HG03469 (cell line): ENCODE measurements around the gene TBL3.
"Not testable (repeated sequence)": the region's sequence is repeated elsewhere in the genome, so short reads cannot be mapped to it uniquely, and the experiment has no call there.

Experiments
- ATAC-seq: cut with Tn5 transposase; IDR thresholded peaks from one replicate; pipeline ENCODE4 v1.9.1; 2021; ENCODE audit warnings: mild to moderate bottlenecking, moderate library complexity, moderate number of reproducible peaks; ENCODE audit not compliant: unreplicated experiment

The TBL3 gene

DNA sequence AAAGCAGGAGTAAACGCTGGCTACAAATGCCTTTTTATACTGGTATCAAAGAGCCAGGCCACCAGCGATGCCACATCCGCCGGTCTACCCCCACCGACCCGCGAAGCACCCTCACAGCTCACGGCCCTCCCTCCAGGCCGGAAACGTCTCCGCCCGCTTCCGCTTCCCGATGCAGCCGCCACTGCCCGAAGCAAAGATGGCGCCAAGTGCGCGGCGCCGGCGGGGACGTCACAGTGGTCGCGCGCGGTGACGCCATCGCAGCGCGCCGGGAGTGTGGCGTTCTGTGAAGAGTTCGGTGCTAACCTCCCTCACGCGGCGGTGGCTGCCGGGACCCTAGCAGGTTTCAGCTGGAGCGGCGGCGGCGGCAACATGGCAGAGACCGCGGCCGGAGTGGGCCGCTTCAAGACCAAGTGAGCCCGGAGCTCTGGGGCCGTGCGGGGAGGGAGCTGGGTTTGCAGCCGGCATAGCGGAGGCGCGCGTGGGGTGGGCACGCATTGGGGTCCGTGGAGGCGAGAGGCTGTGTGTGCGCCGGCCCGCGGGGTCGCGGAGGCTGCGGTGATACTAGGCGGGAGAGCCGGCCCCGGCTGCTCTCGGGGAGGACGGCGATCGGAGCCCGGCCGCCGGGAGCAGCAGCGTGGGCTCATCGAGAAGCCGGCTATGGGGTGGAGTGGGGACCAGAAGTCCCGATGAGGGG is at the start of gene TBL3:
TSS of gene TBL3 (plus strand) at position 258 of the 694 bp plus-strand sequence. CDS start at position 370, 112 bp downstream.
- ATAC-seq, result peak; percentile 66

DNA sequence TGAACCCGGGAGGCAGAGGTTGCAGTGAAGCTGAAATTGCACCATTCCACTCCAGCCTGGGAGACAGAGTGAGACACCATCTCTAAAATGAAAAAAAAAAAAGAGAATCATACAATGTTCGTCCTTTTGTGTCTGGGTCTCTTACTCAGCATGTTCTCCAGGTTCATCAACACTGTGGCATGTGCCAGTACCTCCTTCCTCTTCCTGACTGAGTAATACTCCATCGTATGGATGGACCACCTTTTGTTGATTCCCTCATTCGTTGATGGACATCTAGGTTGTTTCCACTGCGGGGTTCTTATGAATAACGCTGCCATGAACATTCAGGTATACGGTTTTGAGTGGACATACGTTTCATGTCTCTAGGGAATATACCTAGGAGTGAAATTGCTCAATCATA is 49.5 kb upstream of the TBL3 start:
- ATAC-seq, result no peak

DNA sequence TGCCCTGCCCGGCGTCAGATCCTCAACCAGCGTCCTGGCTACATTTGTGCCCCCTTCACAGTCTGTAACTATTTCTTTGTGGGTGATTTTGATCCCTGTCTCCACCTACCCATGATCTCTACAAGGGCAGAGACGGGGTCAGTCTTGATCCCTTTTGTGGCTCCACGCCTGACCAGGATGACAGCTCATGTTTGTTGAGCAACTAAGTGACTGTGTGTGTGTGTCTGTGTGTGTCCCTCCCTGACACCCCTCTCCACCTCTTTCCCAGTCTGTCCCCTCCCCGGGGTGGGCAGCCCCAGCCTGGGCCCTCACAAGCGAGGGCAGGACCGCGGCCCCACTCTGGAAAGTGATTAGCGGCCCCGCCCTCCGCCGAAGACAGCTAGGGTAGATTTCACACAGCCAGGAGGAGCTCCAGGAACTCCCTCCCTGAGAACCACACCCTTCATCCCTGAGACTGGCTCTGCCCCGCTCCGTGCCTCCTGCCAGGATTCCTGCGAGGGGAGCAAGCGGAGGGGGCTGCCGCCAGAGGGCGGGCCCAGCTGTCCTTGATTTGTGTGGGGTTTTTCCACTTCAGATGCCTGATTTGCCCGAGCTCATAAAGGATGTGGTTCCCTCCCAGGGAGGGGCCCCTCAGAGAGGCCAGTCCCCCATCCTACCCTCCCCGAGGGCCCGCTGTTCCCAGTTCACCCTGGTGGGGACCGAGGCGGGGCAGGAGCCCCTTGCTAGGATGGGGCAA is 48.4 kb upstream of the TBL3 start:
- ATAC-seq, result no peak

DNA sequence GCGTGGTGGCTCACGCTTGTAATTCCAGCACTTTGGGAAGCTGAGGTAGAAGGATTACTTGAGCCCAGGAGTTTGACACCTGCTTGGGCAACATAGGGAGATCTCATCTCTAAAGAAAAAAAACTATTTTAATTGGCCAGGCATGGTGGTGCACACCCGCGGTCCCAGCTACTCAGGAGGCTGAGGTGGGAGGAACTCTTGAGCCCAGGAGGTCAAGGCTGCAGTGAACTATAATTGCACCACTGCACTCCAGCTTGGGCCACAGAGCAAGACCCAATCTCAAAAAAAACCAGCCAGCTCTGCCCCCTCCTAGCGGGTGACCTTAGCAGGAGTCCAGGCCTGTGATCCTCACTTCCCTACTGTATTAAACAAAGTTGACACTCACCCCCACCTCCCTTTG is 47.8 kb upstream of the TBL3 start:
- no peak for ATAC-seq

DNA sequence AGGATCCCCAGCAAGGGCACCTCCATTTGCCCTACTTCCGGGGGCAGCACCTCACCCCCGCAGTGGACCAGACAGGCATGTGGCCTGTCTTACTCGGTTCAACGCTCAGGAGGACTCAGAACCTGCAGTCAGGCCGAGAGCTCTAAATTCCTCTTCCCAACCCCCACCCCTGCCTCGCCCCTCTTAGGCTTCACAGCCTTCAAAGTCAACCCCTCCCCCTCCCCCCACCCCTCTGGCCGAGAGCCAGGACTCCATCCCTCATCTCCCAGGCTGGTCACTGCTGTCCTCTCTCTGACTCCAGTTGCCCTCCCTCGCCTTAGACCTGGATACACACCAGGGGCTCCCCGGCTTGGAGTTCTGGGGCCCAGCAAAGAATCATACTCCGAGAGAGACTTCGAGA is 45.6 kb upstream of the TBL3 start:
- ATAC-seq, result no peak

DNA sequence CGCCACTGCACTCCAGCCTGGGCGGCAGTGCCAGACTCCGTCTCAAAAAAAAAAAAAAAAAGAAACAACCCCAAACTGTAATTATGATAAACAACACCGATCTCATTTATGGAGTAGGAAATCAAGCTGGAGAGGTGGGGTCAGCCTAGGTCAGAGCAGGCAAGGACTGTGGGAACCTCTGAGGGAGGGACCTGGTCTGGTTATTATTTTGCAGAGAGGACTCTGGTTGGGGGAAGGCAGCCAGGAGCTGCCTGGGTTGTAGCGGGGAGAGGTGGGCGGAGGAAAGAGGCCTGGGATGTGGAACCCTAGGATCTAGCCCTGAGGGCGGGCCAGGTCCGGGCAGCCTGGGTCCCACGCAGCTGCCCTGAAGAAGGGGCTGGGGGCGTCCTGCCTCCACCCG is 42.7 kb upstream of the TBL3 start:
- ATAC-seq, result no peak

DNA sequence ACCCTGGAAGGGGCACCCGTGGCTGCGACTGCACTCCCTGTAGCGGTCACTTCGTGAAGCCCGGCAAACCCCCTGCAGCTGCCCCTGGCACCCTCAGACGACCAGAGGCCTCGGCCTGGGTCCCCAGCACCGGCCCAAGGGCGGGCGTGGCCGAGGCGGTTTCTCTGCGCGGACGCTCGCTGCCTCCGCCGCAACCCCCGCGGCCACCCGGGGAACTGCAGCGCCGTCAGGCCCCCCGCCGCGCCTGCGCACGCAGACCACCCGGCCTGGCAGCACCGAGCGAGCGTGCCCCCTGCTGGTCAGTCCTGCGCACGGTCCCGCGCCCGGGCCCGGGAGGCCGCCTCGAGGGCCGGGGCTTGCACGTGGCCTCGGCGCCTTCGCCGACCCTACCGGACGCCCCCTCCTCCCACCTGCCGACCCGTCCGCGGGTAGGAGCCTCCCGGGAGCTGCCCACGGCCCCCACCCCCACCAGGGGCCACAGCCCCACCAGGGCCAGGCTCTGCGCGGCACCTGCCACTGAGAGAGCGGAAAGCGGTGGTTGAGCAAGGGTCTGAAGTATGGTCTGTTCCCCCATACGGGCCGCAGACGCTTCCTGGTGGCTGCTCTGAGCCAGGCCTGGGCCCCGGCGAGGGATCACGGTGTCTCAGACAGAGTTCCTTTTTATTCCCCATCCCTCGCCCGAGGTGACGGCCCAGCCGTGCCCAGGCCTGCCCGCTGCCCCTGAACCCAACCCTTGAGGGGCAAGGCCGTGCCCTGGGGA is 42.1 kb upstream of the TBL3 start:
- ATAC-seq, result peak; percentile 78

DNA sequence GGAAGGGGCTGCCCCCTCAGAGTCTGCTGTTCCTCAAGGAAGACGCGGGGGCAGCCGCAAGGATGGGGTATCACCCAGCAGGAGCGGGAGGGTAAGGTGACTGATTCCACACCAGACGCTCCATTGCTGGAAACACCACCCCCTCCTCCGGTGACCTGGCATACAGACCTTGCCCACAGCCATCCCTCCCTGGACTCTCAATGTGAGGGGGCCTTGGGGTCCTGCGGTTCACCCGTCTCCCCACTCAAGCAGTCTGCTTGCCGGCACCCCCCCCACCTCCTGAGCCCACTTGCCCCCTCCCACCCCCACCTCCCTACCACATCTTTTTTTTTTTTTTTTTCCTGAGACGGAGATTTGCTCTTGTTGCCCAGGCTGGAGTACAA is 41.5 kb upstream of the TBL3 start:
- ATAC-seq, result no peak

DNA sequence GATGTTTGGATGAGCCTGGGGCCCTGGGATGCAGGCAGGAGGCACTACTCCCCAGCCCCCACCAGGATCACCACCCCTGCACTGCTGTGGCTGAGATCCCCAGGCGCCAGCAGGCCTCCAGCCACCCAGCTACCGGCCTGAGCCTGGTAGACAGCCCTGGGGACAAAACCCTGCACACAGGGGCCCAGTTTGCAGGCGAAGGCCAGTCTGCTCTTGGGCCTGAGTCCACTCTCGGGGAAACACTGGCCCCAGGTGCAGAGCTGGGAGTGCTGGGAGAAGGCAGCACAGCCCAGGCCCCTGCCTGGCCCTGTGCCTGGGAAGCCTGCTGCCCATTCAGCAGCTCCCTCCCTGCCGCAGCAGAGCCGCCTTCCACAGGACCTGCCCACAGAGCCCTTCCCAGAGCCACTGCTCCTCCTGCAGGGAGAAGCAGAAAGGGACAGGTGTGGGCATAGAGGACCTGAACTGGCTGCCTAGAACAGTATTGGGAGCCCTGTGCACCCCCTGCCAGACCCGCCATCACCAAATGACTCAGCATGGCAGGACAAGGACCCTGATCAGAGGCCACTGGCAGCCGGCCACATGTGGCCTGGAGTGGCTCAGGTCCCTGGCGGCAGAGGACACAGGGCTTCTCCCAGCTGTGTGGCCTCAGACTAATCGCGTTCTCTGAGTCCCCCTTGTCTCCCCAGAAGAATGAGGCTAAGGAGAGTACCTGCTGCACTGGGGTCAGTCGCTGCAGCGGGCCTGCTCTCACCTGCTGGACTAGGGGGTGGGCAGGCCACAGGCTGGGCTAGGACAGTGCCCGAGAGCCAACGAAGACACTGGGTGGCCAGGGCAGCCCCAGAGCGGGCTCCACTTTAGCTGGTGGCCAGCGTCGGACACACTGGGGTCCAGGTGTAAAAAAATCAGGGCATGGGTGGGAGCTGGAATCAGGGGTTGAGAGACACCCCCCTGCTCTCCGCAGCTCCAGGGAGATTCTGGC is 39.5 kb upstream of the TBL3 start:
- no peak for ATAC-seq

DNA sequence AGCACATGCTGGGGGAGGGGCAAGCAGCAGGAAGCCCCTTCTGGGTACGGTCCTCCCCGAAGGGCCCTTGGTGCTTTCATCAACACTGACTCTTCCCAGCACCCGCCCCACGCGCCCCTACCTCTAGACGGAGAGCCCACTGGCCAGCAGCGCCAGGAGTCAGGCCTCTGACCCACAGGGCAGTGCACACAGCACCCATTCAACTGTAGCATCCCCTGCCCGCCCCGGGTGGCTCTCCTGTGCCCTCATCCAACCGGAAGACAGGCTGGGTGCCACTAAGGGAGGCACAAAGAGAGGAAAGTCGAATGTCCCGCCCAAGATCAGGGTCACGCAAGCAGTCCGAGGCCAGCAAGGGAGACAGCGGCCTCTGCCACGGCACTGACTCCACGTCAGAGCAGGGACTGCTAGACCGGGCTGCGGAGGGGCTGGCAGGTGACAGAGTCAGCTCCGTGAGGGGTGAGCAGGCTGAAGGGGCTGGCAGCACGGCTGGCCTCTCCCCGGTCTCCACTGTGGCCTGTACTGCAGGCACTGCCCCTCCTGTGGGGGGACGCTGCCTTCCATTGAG is 38.7 kb upstream of the TBL3 start:
- ATAC-seq, result no peak

DNA sequence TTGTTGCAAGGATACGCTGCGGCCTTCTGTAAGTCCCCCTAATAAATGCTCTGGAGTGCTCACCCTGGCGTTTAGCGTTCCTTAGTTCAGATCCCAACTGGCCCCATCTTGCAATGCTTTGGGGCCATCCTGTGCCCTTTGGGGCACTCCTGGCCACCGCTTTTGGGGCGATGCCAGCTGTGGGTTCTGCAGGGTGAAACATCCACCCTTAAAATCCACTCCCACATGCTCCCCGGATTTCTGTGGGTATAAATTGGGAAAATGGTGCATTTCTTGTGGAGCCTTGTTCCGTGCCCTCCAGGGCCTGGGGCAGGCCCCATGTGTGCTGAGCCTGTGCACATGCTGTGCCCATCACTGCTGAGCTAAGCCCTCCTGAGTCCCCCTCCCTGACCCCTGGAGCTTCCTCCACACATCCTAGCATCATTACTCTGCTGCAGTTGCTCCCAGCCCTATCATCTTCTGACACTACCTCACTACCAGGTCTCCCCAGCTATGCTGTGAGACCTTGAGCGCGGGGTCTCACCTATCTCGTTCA is 34.8 kb upstream of the TBL3 start:
- ATAC-seq, result no peak

DNA sequence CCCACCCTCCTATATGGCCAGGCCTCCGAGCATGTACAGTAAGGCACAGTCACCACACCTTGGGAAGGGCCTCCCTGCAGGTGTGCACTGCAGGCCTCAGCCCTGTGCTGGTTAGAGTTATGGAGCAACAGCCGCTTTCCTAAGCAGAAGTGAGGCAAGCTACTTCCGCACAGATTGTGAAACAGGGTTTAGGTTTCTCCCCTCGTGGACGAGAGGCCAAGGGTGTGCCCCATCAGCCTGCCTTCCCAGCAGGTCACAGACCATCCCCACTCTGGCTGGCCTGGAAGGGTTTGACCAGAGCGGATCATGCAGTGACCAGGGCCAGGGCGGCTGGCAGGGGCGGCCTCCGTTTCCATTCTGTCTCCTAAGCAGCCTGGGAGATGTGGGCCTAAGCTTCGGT is 33.5 kb upstream of the TBL3 start:
- ATAC-seq, result no peak

DNA sequence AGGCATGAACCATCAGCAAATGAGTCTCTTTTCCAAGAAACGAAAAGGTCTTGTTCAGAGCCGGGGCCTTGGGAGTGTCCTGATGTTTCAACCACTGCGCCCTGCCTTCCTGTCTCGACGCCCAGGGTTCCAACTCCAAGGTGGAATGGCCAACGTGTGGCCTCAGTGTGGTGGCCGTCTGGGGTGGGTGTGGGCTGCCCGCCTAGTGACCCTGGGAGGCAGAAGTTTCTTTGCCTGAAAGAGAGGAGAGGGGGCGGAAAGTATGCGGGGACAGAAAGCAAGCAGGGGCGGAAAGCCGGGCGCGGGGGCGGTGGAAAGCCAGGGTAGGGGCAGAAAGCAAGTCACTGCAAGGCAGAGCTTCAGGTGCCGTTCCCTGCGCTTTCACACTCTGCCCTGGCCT is 32.9 kb upstream of the TBL3 start:
- ATAC-seq, result no peak

DNA sequence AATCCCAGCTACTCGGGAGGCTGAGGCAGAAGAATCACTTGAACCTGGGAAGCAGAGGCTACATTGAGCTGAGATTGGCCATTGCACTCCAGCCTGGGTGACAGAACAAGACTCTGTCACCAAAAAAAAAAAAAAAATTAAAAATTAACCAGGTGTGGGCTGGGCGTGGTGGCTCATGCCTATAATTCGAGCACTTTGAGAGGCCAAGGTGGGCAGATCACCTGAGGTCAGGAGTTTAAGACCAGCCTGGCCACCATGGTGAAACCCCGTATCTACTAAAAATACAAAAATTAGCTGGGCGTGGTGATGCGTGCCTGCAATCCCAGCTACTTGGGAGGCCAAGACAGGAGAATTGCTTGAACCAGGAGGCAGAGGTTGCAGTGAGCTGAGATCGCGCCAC is 32.0 kb upstream of the TBL3 start:
- not testable (repeated sequence) for ATAC-seq

DNA sequence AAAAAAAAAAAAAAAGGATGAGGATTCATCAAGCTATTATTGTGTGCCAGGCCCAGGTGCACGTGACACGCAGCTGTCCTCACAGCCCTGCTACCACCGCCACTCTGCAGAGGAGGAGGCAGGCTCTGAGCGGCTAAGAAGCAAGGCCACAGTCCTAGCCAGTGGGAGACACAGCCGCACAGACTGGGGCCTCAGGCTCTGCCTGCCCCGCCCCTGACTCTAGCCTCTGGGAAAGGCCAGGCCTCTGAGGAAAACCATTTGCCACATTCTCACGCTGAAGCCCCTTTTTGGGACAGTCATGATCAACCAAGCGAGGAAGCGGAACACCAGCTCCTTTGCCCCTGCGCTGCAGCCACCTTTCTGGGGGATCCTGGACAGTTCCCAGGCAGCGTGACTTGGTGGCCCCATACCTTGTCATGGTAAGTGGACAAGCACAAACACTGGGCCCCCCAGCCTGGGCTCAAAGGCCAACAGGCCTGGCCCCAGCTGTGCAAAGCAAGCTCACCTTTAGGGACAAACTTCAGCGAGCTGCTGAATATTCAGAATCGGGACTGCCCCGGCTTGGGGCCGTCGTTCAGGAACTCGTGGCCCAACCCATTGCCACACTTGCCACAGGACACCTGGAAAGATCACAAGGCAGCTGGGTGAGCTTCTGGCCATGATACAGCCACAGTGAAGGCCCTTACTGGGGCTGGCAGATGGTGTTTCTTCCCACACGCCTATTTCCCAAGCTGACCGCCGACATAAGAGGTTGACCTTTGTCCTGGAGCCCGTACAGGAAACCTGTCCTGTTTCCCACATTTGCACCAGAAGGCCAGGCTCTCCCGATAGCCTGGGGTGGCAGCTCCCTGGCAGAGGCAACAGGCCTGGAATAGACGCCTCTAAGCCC is 31.3 kb upstream of the TBL3 start:
- no peak for ATAC-seq

DNA sequence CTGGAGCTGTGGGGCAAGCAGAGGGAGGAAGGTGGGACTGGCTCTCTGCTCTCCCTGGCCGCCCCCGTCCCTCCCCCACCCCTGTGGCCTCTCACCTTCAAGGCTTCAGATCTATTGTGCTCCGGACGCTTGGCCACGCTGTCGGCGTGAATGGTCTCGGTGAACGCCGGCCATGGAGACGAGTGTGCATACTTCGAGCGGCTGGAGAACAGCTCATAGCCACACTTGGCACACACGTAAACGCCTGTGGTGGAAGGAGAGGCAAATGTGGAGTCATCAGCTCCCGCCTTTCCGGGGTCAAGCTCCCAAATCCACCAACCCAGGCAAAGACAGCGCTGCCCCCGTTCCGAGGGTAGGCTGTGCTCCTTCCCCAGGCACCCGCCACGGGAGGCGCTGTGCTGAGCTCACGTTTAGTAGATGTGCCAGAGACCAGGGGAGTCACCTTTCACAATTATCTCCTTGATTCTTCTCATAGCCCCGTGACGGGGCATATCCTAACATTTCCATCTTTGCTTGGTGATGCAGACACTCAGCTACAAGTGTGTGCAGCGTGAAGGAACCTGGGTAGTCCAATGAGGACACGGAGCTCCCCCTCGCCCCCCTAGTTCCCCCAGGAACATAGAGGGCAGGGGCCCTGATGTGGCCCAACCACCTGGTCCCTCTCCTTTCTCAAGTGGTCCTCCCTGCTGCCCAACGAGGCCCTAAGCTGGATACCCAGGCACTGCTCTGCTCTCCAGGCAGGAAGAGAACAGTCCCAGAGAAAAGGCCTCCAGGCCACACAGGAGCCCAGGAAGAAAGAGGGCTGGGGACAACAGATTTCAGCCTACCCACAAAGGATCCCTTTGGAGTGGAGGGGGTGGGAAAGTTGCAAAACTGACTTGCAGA is 30.4 kb upstream of the TBL3 start:
- ATAC-seq, result no peak

DNA sequence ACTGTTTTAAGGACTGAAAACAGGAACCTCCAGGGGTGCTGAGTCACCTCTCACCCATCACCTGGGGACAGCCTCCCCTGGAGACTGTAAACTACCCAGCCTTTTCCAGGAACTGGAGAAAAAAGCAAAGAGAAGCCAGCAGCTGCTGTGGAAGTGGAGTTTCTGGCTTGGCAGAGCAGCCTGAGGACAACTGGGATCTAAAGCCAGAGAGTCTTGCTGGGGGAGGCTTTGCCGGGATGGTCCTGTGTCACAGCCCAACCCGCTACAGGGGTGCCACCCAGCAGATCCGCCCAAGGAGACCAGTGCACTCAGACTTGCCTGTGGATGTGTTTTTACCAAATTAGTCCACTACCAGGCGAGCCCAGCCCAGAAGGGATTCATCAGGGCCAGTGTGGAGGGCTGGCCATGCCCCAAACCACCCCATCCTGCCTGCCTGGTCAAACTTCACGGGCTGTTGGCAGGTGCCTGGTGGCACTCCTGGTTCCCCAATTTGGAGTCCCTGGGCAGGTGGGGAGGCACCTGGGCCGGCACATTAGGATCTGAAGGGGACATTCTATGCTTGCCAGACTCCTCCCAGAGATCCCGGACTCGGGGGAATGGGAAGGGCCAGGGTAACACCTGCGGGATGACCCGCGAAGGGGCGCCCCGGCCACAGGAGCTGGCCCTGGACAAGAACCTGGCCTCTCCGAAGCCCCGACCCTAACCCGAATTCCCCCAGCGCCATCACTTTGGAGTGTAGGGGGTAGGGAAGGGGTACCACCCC is 29.6 kb upstream of the TBL3 start:
- no peak for ATAC-seq
